ENCODE data around the gene SH3PXD2A.

- TF ChIP-seq EZH2 (IDR thresholded peaks at IDR 0.05; ENCODE audit: borderline replicate concordance, low read depth, low read length, severe bottlenecking) (no peak), CTCF (IDR thresholded peaks at IDR 0.05; ENCODE audit: borderline replicate concordance, extremely low read depth, low read length, poor library complexity, severe bottlenecking) (no peak)
Observed at GRCh38 chr10:103869336-103869735, 14.0 kb upstream of the SH3PXD2A start.

All from DND-41 (cell line).